ENCODE data around the gene ANKS4B.

GRCh38 chr16:21190013-21190412 lies 43.5 kb upstream of the ANKS4B start:
- no peak for TF ChIP-seq CTCF (IDR thresholded peaks at IDR 0.05; ENCODE audit: insufficient read depth, low read depth, low read length)
- TF ChIP-seq EZH2 (IDR thresholded peaks at IDR 0.05; ENCODE audit: insufficient read depth, low read length) = no peak
